ENCODE results near the gene IFI44. TPM values are rescaled to one million over a fixed set of nuclear protein-coding genes. Genes with fewer than 3 reads are reported as not detected.

IFI44 gene
- total and polyA plus RNA-seq, 2 of the 8 experiments (the other 6 are each of a cell fraction or from before 2014, with no cell fraction given), result not detected

DNA sequence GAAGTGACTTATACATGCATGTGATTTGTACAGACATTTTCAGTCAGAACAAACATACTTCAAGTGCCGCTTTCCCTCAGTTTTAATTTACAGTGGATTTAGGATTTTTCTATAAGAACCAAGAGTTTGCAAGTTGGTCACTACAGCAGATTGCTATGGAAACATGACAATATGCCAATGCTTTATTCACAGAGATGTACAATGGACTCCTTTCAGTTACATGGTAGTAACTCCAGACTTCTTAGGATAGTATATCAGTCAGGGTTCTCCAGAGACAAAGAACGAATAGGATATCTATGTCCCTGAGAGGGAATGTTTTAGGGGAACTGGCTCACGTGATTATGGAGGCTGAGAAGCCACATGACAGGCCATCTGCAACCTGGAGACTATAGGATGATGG lies 27.4 kb downstream of the IFI44 start:
- no peak for FAIRE-seq
- H2BK15ac ChIP-seq (ENCODE audit: low read length), result no peak overlapping the region
- H4K91ac ChIP-seq (replicated peaks; ENCODE audit: insufficient read length, low read length), result no peak overlapping the region
- H3K56ac ChIP-seq (replicated peaks; ENCODE audit: insufficient read length, low read depth, low read length), result no peak overlapping the region
- CTCF ChIA-PET (ENCODE audit: partially characterized antibody), result interaction anchor here (0.5 to 2.1 kb wide), 5 partner anchors 11 to 500 kb away, joined by 3 to 5 read pairs (median 4); no protein-coding TSS in a partner anchor
- H2BK20ac ChIP-seq (ENCODE audit: low read length), result no peak overlapping the region
- no peak overlapping the region for H3K9ac ChIP-seq (replicated peaks in 1 of 4; ENCODE audit: extremely low read depth in 1 of 4, low read depth in 3 of 4, low read length in 3 of 4)
- H3K79me2 ChIP-seq (ENCODE audit: control insufficient read depth in 1 of 2, insufficient read depth in 2 of 2, low read length in 2 of 2), result no peaks in the 10 kb centered on the region
- H3K4ac ChIP-seq (replicated peaks; ENCODE audit: insufficient read length, low read depth, low read length), result no peak overlapping the region
- no peak overlapping the region for H3K18ac ChIP-seq (ENCODE audit: extremely low read depth, low read length)
- no peaks in the 10 kb centered on the region for H3K23me2 ChIP-seq (ENCODE audit: low read depth, low read length)
- no peak overlapping the region for H2BK5ac ChIP-seq (ENCODE audit: low read depth, low read length)
- H3K23ac ChIP-seq (ENCODE audit: insufficient read length), result no peak overlapping the region
- H2BK120ac ChIP-seq (replicated peaks; ENCODE audit: low read depth, low read length), result no peak overlapping the region
- H2AFZ ChIP-seq (ENCODE audit: low read length), result no peak overlapping the region
- H2BK12ac ChIP-seq (ENCODE audit: low read depth, low read length), result no peak overlapping the region
- no peaks in the 10 kb centered on the region for H3K27me3 ChIP-seq (replicated peaks in 1 of 4; ENCODE audit: control insufficient read depth in 3 of 4, extremely low read depth in 1 of 4, insufficient read depth in 3 of 4, low read length in 3 of 4)
- H3K4me2 ChIP-seq (ENCODE audit: insufficient read depth in 1 of 2, low read depth in 2 of 2, low read length in 2 of 2), result no peak overlapping the region
- POLR2A ChIA-PET (ENCODE audit: partially characterized antibody), result no interaction called here
- no peaks in the 10 kb centered on the region for H3K79me1 ChIP-seq (ENCODE audit: low read depth, low read length)
- H2AK5ac ChIP-seq (ENCODE audit: low read depth, low read length), result no peak overlapping the region
- no peaks in the 10 kb centered on the region for H3K4me1 ChIP-seq (replicated peaks in 1 of 4; ENCODE audit: control insufficient read depth in 3 of 4, insufficient read depth in 4 of 4, low read length in 3 of 4)
- no peaks in the 10 kb centered on the region for H4K20me1 ChIP-seq (replicated peaks in 1 of 2; ENCODE audit: control insufficient read depth in 1 of 2, insufficient read depth in 2 of 2, low read length in 2 of 2)
- no peak overlapping the region for H4K8ac ChIP-seq (ENCODE audit: extremely low read depth, insufficient read depth, low read length)
- H3K14ac ChIP-seq (ENCODE audit: insufficient read length), result no peak overlapping the region
- no peak overlapping the region for H4K5ac ChIP-seq (ENCODE audit: insufficient read length, low read depth, low read length)
- no peaks in the 10 kb centered on the region for H3K36me3 ChIP-seq (ENCODE audit: control insufficient read depth in 2 of 4, insufficient read depth in 4 of 4, low read length in 3 of 4)
- WGBS, 2 experiments (ENCODE audit: extremely low coverage in 1 of 2, insufficient coverage in 1 of 2, insufficient read length in 1 of 2, insufficient replicate concordance in 2 of 2, low coverage in 1 of 2, low lambda C conversion rate in 2 of 2, missing lambda C conversion rate in 1 of 2), result 87% methylated on average over 3 of the region's 3 CpGs; no CpG with 5 or more reads in 1 of the 2 experiments
- H3K9me3 ChIP-seq (ENCODE audit: insufficient read depth in 2 of 2, low read depth in 1 of 2, low read length in 1 of 2), result no peaks in the 10 kb centered on the region
- no peak overlapping the region for H3K27ac ChIP-seq (ENCODE audit: low read depth, low read length)
- TF ChIP-seq CBX5 (IDR thresholded peaks at IDR 0.05; ENCODE audit: low read depth, low read length), result no peak
- TF ChIP-seq, protein P1, sequence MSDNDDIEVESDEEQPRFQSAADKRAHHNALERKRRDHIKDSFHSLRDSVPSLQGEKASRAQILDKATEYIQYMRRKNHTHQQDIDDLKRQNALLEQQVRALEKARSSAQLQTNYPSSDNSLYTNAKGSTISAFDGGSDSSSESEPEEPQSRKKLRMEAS (IDR thresholded peaks at IDR 0.05), result no peak
- TF ChIP-seq JUND (IDR thresholded peaks at IDR 0.05; ENCODE audit: low read length), result no peak
- TF ChIP-seq CHD1 (IDR thresholded peaks at IDR 0.05; ENCODE audit: low read depth, low read length), result no peak
- no peak for TF ChIP-seq EP300 (IDR thresholded peaks at IDR 0.05; ENCODE audit: borderline replicate concordance in 1 of 2, low read depth in 2 of 2, low read length in 2 of 2)
- TF ChIP-seq TAF7 (optimal IDR thresholded peaks at IDR 0.05; ENCODE audit: borderline replicate concordance, low read depth, low read length), result no peak
- TF ChIP-seq NANOG (IDR thresholded peaks at IDR 0.05; ENCODE audit: insufficient read depth, low read depth, low read length, poor library complexity, severe bottlenecking), result no peak
- TF ChIP-seq EGR1 (IDR thresholded peaks at IDR 0.05; ENCODE audit: borderline replicate concordance, low read depth, low read length), result no peak
- TF ChIP-seq, protein P2, sequence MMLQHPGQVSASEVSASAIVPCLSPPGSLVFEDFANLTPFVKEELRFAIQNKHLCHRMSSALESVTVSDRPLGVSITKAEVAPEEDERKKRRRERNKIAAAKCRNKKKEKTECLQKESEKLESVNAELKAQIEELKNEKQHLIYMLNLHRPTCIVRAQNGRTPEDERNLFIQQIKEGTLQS (IDR thresholded peaks at IDR 0.05; ENCODE audit: insufficient read depth, low read depth, low read length), result no peak
- TF ChIP-seq RAD21 (IDR thresholded peaks at IDR 0.05 in 1 of 2, conservative IDR thresholded peaks at IDR 0.05 in 1 of 2; ENCODE audit: low read depth in 2 of 2, low read length in 2 of 2), result no peak
- no peak for TF ChIP-seq POLR2A (IDR thresholded peaks at IDR 0.05; ENCODE audit: control extremely low read depth in 1 of 2, low read depth in 2 of 2, low read length in 2 of 2)
- no peak for DNase-seq (ENCODE audit: low read depth in 1 of 2, low spot score in 2 of 2)
- no peak overlapping the region for H3K4me3 ChIP-seq (ENCODE audit: extremely low read depth in 1 of 4, insufficient read depth in 2 of 4, low read depth in 3 of 4, low read length in 4 of 4)
